ENCODE measurements around the gene SPIRE1.
"Not testable (repeated sequence)": the region's sequence is repeated elsewhere in the genome, so short reads cannot be mapped to it uniquely, and the experiment has no call there.

SPIRE1 gene

GRCh38 chr18:12645751-12646203 is 12.1 kb downstream of the SPIRE1 start:
- DNase-seq = peak in 6 of 14 donors; percentile 8 to 82 (median 14)

GRCh38 chr18:12645254-12645653 is 12.7 kb downstream of the SPIRE1 start:
- DNase-seq = no peak

DNA sequence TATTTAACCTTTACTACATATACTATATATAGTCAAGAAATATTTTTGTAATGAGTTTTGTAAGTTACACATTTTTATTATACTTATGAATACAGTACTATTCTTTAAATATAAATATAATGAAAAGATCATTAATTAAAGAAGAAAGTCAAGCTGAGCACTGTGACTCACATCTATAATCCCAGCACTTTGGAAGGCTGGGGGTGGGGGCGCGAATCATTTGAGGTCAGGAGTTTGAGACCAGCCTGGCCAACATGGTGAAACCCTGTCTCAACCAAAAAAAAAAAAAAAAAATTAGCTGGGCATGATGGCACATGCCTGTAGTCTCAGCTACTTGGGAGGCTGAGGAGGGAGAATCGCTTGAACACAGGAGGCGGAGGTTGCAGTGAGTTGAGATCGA is 14.2 kb downstream of the SPIRE1 start:
- DNase-seq = not testable (repeated sequence)

- DNase-seq = no peak
These were observed 17.1 kb downstream of the SPIRE1 start for GRCh38 chr18:12640881-12641200.

- DNase-seq = no peak
These were observed 17.7 kb downstream of the SPIRE1 start for GRCh38 chr18:12639990-12640880.

DNA sequence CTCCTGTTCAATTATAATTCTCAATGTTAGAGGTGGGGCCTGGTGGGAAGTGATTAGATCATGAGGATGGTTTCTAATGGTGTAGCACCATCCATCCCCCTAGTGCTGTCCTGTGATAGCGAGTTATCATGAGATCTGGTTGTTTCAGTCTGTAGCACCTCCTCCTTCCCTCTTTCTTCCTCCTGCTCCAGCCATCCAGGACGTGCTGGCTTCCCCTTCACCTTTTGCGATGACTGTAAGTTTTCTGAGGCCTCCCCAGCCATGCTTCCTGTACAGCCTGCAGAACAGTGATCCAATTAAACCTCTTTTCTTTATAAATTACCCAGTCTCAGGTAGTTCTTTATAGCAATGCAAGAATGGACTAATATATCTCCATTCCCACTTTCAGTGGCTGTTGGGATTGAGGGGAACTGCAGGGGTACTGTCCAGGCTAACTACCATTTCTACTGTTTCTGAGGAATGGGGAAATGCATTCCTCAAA is 19.2 kb downstream of the SPIRE1 start:
- DNase-seq = no peak

GRCh38 chr18:12637901-12638643 is 19.8 kb downstream of the SPIRE1 start:
- DNase-seq = no peak

- no peak for DNase-seq
These were observed 20.5 kb downstream of the SPIRE1 start for GRCh38 chr18:12637393-12637792.

GRCh38 chr18:12631831-12632477 is 26.0 kb downstream of the SPIRE1 start:
- no peak for DNase-seq

- DNase-seq = no peak
These were observed 27.8 kb downstream of the SPIRE1 start for GRCh38 chr18:12630136-12630535.

GRCh38 chr18:12628706-12629702 is 28.9 kb downstream of the SPIRE1 start:
- DNase-seq = no peak

DNA sequence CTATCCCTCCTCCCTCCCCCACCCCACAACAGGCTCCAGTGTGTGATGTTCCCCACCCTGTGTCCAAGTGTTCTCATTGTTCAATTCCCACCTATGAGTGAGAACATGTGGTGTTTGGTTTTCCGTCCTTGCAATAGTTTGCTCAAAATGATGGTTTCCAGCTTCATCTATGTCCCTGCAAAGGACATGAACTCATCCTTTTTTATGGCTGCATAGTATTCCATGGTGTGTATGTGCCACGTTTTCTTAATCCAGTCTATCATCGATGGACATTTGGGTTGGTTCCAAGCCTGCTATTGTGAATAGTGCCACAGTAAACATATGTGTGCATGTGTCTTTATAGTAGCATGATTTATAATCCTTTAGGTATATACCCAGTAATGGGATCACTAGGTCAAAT is 30.7 kb downstream of the SPIRE1 start:
- DNase-seq = not testable (repeated sequence)

DNA sequence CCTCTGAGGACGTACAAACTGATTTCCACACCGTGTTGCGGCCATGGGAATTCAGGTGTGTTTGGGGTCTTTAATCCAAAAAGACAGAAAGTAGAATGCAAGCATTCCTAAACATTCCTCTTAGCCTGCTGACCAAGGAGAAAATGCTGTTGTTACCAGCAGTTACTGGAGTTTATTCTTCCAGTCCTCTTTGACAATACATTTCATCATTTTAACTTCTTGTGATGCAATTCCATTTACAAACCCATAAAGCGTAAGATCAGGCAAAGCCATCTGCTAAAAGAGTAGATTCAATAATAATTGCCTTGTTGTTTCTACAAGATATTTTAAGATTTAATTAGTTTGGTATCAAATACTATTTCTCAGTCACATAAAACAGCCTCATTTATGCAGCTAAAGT is 32.7 kb downstream of the SPIRE1 start:
- no peak for DNase-seq

DNA sequence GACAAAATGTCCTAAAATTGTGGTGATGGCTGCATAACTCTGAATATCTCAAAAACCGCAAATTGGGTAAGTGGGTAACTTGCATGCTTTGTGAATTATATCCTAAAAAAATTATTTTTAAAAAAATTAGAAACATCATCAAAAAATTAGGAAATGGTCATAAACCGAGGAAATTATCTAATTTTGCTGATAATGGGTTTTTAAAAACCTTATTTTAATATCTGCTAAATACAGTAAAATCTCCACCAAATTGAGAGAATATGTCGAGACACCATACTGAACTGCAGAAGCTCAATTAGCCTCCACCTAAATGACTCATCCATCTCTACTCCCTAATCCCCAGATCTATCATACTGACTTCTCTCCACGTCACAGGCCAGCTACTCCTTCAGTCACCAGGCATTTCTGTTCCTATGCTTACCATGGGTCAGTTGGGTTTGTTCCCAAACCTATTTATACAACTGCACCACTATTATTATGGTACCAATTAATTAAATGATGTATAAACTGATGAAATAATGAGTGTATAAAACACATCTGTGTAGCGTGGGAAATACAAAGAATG is 36.1 kb downstream of the SPIRE1 start:
- DNase-seq = no peak

- no peak for DNase-seq
These were observed 42.2 kb downstream of the SPIRE1 start for GRCh38 chr18:12615748-12616147.

- DNase-seq = no peak
These were observed 49.6 kb downstream of the SPIRE1 start for GRCh38 chr18:12608301-12608700.

GRCh38 chr18:12606592-12607315 is 51.2 kb downstream of the SPIRE1 start:
- no peak for DNase-seq

- DNase-seq = no peak
These were observed 53.4 kb downstream of the SPIRE1 start for GRCh38 chr18:12604445-12605007.

GRCh38 chr18:12599966-12600365 is 57.9 kb downstream of the SPIRE1 start:
- DNase-seq = no peak

DNA sequence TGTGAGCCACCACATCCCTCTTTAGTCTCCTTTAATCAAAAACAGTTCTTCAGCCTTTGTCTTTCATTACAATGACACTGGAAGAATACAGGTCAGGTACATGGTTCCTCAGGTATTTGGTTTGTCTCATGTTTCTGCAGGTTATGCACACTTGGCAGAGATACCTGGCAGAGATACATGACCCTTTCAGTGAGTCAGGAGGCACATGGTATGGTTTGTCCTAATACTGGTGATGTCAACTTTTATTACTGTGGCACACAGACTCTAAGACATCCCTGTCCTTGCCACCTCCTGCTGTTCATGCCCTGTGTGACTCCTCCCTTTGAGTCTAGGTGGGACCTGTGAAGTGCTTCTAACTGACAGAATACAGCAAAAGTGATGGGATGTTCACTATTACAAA is 58.4 kb downstream of the SPIRE1 start:
- DNase-seq = no peak

All from C1 segment of cervical spinal cord (tissue), 14 donors.